Right lobe of liver (tissue), 4 donors: ENCODE data around the gene SLC13A3.

Source experiments
- POLR2A ChIP-seq: fragments of 450-650 bp; IDR thresholded peaks from one replicate; pipeline ENCODE4 v1.6.1; 2017; ENCODE audit warnings: antibody characterized with exemption, mild to moderate bottlenecking
- TF ChIP-seq, protein P1 (sequence below), 4 donors: fragments of 200-600 bp in 3 of 4; fragments of 450-650 bp in 1 of 4; IDR thresholded peaks; one replicate each; pipeline versions ENCODE4 v1.5.1 to v1.8.0; 2016 to 2022; ENCODE audit warnings: antibody characterized with exemption in 4 of 4, mild to moderate bottlenecking in 2 of 4
- donor health status: DM: no; HTN: no; CAD: no.
- donor health status: DM: no; HTN: no; CAD: no.
- donor health status: DM: no; HTN: yes; CAD: no.

DNA sequence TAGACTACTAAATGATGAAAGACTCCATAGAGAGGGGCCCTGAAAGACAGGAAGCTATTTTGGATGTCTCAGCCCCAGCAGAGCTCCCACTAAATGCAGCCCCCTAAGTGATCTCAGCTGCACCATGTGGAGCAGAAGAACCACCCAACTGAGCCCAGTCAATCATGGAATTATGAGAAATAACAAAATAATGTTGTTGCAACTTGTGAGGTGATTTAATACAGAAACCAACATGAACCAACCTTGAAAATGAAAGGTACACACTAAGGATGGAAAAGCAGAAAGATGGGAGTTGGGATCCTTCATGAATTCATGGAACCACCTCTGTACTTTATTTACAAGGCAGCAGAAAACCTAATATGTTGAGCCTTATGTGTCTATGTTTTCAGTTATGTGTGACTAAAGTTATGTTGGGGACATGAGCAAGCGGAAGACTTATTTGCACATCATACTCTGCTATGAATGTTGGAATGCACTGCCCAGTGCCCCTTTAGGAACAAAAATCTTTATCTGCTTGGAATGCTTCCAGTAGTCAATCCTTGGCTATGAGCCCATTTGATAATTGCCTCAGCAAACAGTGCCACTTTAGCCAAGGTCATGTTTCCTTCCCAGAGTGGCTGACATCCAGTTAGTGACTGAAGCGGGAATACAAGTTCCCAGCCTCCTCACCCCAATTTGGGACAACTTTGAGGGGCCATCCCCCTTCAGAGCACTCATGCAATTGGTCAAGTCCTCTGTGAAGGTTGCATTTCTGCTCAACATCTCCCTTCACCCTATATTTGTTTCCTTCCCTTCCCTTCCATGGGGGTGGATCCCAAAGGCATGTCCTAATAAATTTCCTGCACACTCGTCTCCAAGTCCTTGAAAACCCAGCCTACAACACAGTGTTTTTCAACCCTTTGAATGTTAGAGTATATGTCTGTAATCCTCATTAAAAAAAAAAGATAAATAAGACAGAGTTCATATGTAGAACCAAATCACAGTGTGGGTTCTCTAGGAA lies 19.6 kb upstream of the SLC13A3 start:
- no peak for TF ChIP-seq POLR2A
- TF ChIP-seq, protein P1, sequence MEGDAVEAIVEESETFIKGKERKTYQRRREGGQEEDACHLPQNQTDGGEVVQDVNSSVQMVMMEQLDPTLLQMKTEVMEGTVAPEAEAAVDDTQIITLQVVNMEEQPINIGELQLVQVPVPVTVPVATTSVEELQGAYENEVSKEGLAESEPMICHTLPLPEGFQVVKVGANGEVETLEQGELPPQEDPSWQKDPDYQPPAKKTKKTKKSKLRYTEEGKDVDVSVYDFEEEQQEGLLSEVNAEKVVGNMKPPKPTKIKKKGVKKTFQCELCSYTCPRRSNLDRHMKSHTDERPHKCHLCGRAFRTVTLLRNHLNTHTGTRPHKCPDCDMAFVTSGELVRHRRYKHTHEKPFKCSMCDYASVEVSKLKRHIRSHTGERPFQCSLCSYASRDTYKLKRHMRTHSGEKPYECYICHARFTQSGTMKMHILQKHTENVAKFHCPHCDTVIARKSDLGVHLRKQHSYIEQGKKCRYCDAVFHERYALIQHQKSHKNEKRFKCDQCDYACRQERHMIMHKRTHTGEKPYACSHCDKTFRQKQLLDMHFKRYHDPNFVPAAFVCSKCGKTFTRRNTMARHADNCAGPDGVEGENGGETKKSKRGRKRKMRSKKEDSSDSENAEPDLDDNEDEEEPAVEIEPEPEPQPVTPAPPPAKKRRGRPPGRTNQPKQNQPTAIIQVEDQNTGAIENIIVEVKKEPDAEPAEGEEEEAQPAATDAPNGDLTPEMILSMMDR (IDR thresholded peaks at IDR 0.05): no peak
